Measurements from ENCODE around the gene SCYL1.
A peak's percentile ranks its signal among the peaks of the same experiment; 100 is the strongest.

The SCYL1 gene

DNA sequence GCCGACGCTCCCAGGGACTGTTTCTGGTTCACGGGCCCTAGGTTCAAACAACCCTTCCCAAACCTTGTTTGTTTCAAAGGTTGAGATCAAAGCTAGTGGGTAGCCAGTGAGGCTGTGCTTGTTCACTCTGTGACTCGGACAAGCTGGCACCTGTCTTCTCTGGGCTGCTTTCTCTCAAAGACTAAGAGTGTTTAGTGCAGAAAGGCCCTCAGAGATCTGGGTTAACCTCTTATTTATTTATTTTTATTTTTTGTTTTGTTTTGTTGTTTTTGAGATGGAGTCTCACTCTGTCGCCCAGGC lies 39.0 kb upstream of the SCYL1 start:
- H3K27ac ChIP-seq (ENCODE audit: low read length) = no peak overlapping the region

DNA sequence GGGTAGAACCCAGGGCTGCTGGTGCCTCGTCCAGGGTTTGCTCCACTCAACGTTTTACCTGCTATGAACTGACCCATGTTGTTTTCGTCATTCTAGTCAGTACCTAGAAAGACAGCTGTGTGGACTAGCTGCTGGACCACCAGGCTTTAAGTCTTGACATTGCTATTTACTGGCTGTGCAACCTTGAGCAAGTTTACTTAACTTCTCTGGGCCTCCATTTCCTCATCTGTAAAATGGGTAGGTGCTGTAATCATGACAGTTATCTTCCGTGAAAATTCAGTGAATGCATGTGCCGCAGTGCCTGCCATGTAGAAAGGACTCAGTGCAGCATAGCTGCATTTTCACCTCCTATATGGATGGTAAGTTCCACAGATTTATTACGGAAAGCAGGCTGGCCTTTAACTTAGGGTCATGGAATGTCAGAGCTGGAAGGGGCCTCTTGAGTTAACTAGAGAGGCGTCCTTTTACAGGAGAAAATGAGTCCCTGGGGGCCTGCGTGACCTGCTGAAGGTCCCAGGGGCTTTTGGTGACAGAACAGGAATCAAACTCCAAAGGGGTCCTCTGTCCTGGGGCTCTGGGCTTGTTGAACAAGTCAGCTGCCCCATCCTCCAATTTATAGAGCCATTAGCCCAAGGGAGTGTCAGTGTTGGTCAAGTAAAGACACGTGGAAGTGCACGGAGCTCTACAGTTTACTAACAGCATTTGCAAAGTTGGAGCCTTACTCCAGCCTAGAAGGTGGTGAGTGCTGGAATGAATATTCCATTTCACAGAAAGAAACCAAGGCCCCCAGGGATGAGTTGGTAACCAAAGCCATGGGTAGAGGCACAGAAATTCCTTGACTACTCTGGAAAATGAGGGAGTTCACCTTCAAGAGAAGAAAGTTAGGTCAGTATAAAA lies 38.1 kb upstream of the SCYL1 start:
- Histone ChIP-seq H3K79me2 (ENCODE audit: low read length) (peaks cover under 1% of the 10 kb centered on the region; the same call in 1 of the 2 replicates), H3K9me3 (ENCODE audit: insufficient read depth, low read length) (no peaks in the 10 kb centered on the region), H3K27ac (ENCODE audit: low read length) (no peak overlapping the region), H3K4me3 (ENCODE audit: low read length) (no peak overlapping the region), H2AFZ (ENCODE audit: low read depth, low read length) (peak overlapping the region; percentile 19; the same call in 1 of the 2 replicates), H3K4me2 (ENCODE audit: low read length) (0 out of 2 replicates have a peak overlapping the region, but pooled peaks have one; percentile 35), H3K36me3 (replicated peaks; ENCODE audit: low read depth, low read length) (no peaks in the 10 kb centered on the region), H4K20me1 (ENCODE audit: insufficient read depth, low read length) (no peaks in the 10 kb centered on the region), H3K4me1 (ENCODE audit: low read length) (peaks cover 33% of the 10 kb centered on the region), H3K27me3 (ENCODE audit: low read depth, low read length) (0 out of 2 replicates have a peak, but pooled peaks cover 3% of the 10 kb centered on the region), H3K9ac (ENCODE audit: low read length) (no peak overlapping the region)
- TF ChIP-seq EZH2phosphoT487 (IDR thresholded peaks at IDR 0.05; ENCODE audit: low read depth) (no peak), CTCF (IDR thresholded peaks at IDR 0.05; ENCODE audit: low read depth, low read length) (no peak)

More for the DNA sequence above, 39.0 kb upstream of the SCYL1 start:
- no peaks in the 10 kb centered on the region for H3K9me3 ChIP-seq (ENCODE audit: insufficient read depth, low read length)
- H4K20me1 ChIP-seq (ENCODE audit: insufficient read depth, low read length) = no peaks in the 10 kb centered on the region
- no peaks in the 10 kb centered on the region for H3K79me2 ChIP-seq (ENCODE audit: low read length)
- H3K27me3 ChIP-seq (ENCODE audit: low read depth, low read length) = 0 out of 2 replicates have a peak, but pooled peaks cover 3% of the 10 kb centered on the region
- H3K4me2 ChIP-seq (ENCODE audit: low read length) = no peak overlapping the region
- no peak overlapping the region for H3K9ac ChIP-seq (ENCODE audit: low read length)
- no peak overlapping the region for H3K4me3 ChIP-seq (ENCODE audit: low read length)
- H3K4me1 ChIP-seq (ENCODE audit: low read length) = peaks cover 24% of the 10 kb centered on the region
- no peak overlapping the region for H2AFZ ChIP-seq (ENCODE audit: low read depth, low read length)
- no peaks in the 10 kb centered on the region for H3K36me3 ChIP-seq (replicated peaks; ENCODE audit: low read depth, low read length)
- TF ChIP-seq EZH2phosphoT487 (IDR thresholded peaks at IDR 0.05; ENCODE audit: low read depth) (no peak), CTCF (IDR thresholded peaks at IDR 0.05; ENCODE audit: low read depth, low read length) (no peak)

DNA sequence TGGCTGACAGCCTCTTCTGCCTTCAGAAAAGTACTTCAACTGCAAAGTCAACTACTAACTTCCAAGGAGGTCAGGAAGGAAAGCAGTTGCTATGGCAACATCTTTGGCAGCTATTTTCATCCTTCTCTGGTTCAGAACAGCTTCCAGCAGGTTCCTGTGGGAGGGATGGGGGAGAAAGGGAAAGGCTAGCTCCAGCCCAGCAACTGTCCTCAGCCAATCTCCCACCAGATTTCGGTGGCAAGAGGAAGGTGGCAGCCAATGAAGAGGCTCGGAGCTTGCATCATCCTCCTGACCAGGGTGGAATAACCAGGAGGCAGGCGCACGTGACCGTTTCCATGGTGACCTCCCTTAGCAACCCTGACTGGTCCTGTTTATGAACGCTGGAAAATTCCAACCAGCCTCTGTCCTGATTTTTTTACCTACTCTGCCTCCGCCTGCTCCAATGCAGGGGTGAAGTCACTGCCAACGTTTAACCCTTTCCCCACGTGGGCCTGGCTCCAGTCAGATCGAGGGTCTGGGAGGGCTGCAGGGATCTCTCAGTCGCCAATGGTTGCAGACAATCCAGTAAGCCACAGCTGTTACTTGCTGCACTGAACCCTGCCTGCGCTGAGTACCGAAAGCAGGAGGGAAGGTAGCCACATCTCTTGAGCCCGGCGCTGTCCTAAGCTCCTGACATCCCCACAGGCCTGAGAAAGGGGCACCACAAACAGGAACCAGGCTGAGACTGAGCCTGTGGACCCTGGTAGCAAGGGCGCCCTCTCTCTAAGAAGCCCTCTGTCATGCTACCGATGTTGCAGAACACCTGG lies 37.2 kb upstream of the SCYL1 start:
- H3K27ac ChIP-seq (ENCODE audit: low read length) = no peak overlapping the region
- peak overlapping the region; percentile 35 for H3K4me2 ChIP-seq (ENCODE audit: low read length)
- H3K9ac ChIP-seq (ENCODE audit: low read length) = no peak overlapping the region; the same call in 1 of the 2 replicates
- no peaks in the 10 kb centered on the region for H3K27me3 ChIP-seq (ENCODE audit: low read depth, low read length)
- peak overlapping the region; percentile 19; the same call in 1 of the 2 replicates for H3K4me3 ChIP-seq (ENCODE audit: low read length)
- TF ChIP-seq CTCF (IDR thresholded peaks at IDR 0.05; ENCODE audit: low read depth, low read length) = peak; percentile 34; the same call in 1 of the 2 replicates
- TF ChIP-seq EZH2phosphoT487 (IDR thresholded peaks at IDR 0.05; ENCODE audit: low read depth) = no peak
- no peaks in the 10 kb centered on the region for H4K20me1 ChIP-seq (ENCODE audit: insufficient read depth, low read length)
- peaks cover 42% of the 10 kb centered on the region for H3K4me1 ChIP-seq (ENCODE audit: low read length)
- H3K36me3 ChIP-seq (replicated peaks; ENCODE audit: low read depth, low read length) = no peaks in the 10 kb centered on the region
- no peaks in the 10 kb centered on the region for H3K9me3 ChIP-seq (ENCODE audit: insufficient read depth, low read length)
- H3K79me2 ChIP-seq (ENCODE audit: low read length) = peaks cover 4% of the 10 kb centered on the region; the same call in 1 of the 2 replicates
- H2AFZ ChIP-seq (ENCODE audit: low read depth, low read length) = peak overlapping the region; percentile 41; the same call in 1 of the 2 replicates

Data from OCI-LY3 (cell line).